Measurements from ENCODE around the gene MPPED1.

MPPED1 gene

GRCh38 chr22:43506487-43506886, 94.7 kb downstream of the MPPED1 start:
- no peak overlapping the region for H2BK120ac ChIP-seq (ENCODE audit: low read depth, low read length)
- H4K8ac ChIP-seq (ENCODE audit: low read length), result no peak overlapping the region
- H2BK5ac ChIP-seq (ENCODE audit: low read depth, low read length, poor library complexity, severe bottlenecking), result no peak overlapping the region
- DNase-seq, result no peak
- no peaks in the 10 kb centered on the region for H3K79me1 ChIP-seq (replicated peaks; ENCODE audit: low read length, poor library complexity, severe bottlenecking)
- no peak overlapping the region for H3K27ac ChIP-seq (ENCODE audit: low read length, poor library complexity, severe bottlenecking)
- no peaks in the 10 kb centered on the region for H3K9me3 ChIP-seq (ENCODE audit: control insufficient read depth, low read length)
- H2BK12ac ChIP-seq (ENCODE audit: low read length in 2 of 2), result no peak overlapping the region
- H3K4ac ChIP-seq (ENCODE audit: low read depth in 1 of 2, low read length in 2 of 2), result no peak overlapping the region
- no peaks in the 10 kb centered on the region for H3K36me3 ChIP-seq (ENCODE audit: control insufficient read depth in 1 of 2, insufficient read depth in 2 of 2, low read depth in 1 of 2, low read length in 2 of 2)
- H2BK15ac ChIP-seq (ENCODE audit: low read depth, poor library complexity, severe bottlenecking), result no peak overlapping the region
- WGBS, result 83% methylated on average over 11 of the region's 12 CpGs
- H3K4me1 ChIP-seq (ENCODE audit: control insufficient read depth, insufficient read depth, low read depth, low read length), result no peaks in the 10 kb centered on the region
- H3K18ac ChIP-seq (ENCODE audit: low read depth in 1 of 2, low read length in 2 of 2), result no peak overlapping the region
- no peaks in the 10 kb centered on the region for H3K27me3 ChIP-seq (ENCODE audit: control insufficient read depth in 1 of 2, insufficient read depth in 1 of 2, low read length in 2 of 2)
- no peak overlapping the region for H4K91ac ChIP-seq (ENCODE audit: low read length)
- no peak overlapping the region for H3K4me3 ChIP-seq (ENCODE audit: insufficient read depth in 1 of 2, low read depth in 1 of 2, low read length in 2 of 2)
- H3K23ac ChIP-seq (ENCODE audit: low read length in 2 of 2), result no peak overlapping the region
- no peak overlapping the region for H3K4me2 ChIP-seq (ENCODE audit: low read length, poor library complexity, severe bottlenecking)
- H3K9ac ChIP-seq (ENCODE audit: low read length), result no peak overlapping the region
- no peak overlapping the region for H3K14ac ChIP-seq (ENCODE audit: low read length in 2 of 2)
- H2AFZ ChIP-seq (ENCODE audit: low read depth, low read length), result no peak overlapping the region
- no peak overlapping the region for H2AK5ac ChIP-seq (ENCODE audit: low read length, severe bottlenecking)

GRCh38 chr22:43507235-43507634, 95.4 kb downstream of the MPPED1 start:
- Histone ChIP-seq H3K27me3 (ENCODE audit: control insufficient read depth in 1 of 2, insufficient read depth in 1 of 2, low read length in 2 of 2) (no peaks in the 10 kb centered on the region), H3K36me3 (ENCODE audit: control insufficient read depth in 1 of 2, insufficient read depth in 2 of 2, low read depth in 1 of 2, low read length in 2 of 2) (no peaks in the 10 kb centered on the region), H3K9me3 (ENCODE audit: control insufficient read depth, low read length) (no peaks in the 10 kb centered on the region), H3K4me2 (ENCODE audit: low read length, poor library complexity, severe bottlenecking) (no peak overlapping the region), H4K8ac (ENCODE audit: low read length) (no peak overlapping the region), H2AK5ac (ENCODE audit: low read length, severe bottlenecking) (no peak overlapping the region), H3K9ac (ENCODE audit: low read length) (no peak overlapping the region), H3K18ac (ENCODE audit: low read depth in 1 of 2, low read length in 2 of 2) (no peak overlapping the region), H3K23ac (ENCODE audit: low read length in 2 of 2) (no peak overlapping the region), H2BK12ac (ENCODE audit: low read length in 2 of 2) (no peak overlapping the region), H3K14ac (ENCODE audit: low read length in 2 of 2) (no peak overlapping the region), H3K4me1 (ENCODE audit: control insufficient read depth, insufficient read depth, low read depth, low read length) (no peaks in the 10 kb centered on the region), H2AFZ (ENCODE audit: low read depth, low read length) (no peak overlapping the region), H3K27ac (ENCODE audit: low read length, poor library complexity, severe bottlenecking) (no peak overlapping the region), H3K4me3 (ENCODE audit: insufficient read depth in 1 of 2, low read depth in 1 of 2, low read length in 2 of 2) (no peak overlapping the region), H4K91ac (ENCODE audit: low read length) (no peak overlapping the region), H2BK120ac (ENCODE audit: low read depth, low read length) (no peak overlapping the region), H2BK5ac (ENCODE audit: low read depth, low read length, poor library complexity, severe bottlenecking) (no peak overlapping the region), H2BK15ac (ENCODE audit: low read depth, poor library complexity, severe bottlenecking) (no peak overlapping the region), H3K79me1 (replicated peaks; ENCODE audit: low read length, poor library complexity, severe bottlenecking) (no peaks in the 10 kb centered on the region), H3K4ac (ENCODE audit: low read depth in 1 of 2, low read length in 2 of 2) (no peak overlapping the region)
- DNase-seq, result no peak
- WGBS, result 72% methylated on average over 7 of the region's 8 CpGs

GRCh38 chr22:43508489-43508888, 96.7 kb downstream of the MPPED1 start:
- Histone ChIP-seq H3K27ac (ENCODE audit: low read length, poor library complexity, severe bottlenecking) (no peak overlapping the region), H2BK12ac (ENCODE audit: low read length in 2 of 2) (no peak overlapping the region), H4K91ac (ENCODE audit: low read length) (no peak overlapping the region), H3K9ac (ENCODE audit: low read length) (no peak overlapping the region), H2BK5ac (ENCODE audit: low read depth, low read length, poor library complexity, severe bottlenecking) (no peak overlapping the region), H2AK5ac (ENCODE audit: low read length, severe bottlenecking) (no peak overlapping the region), H2AFZ (ENCODE audit: low read depth, low read length) (no peak overlapping the region), H3K4ac (ENCODE audit: low read depth in 1 of 2, low read length in 2 of 2) (no peak overlapping the region), H3K4me1 (ENCODE audit: control insufficient read depth, insufficient read depth, low read depth, low read length) (no peaks in the 10 kb centered on the region), H4K8ac (ENCODE audit: low read length) (no peak overlapping the region), H3K4me2 (ENCODE audit: low read length, poor library complexity, severe bottlenecking) (no peak overlapping the region), H3K14ac (ENCODE audit: low read length in 2 of 2) (no peak overlapping the region), H3K18ac (ENCODE audit: low read depth in 1 of 2, low read length in 2 of 2) (no peak overlapping the region), H3K9me3 (ENCODE audit: control insufficient read depth, low read length) (no peaks in the 10 kb centered on the region), H3K27me3 (ENCODE audit: control insufficient read depth in 1 of 2, insufficient read depth in 1 of 2, low read length in 2 of 2) (no peaks in the 10 kb centered on the region), H3K36me3 (ENCODE audit: control insufficient read depth in 1 of 2, insufficient read depth in 2 of 2, low read depth in 1 of 2, low read length in 2 of 2) (no peaks in the 10 kb centered on the region), H3K4me3 (ENCODE audit: insufficient read depth in 1 of 2, low read depth in 1 of 2, low read length in 2 of 2) (no peak overlapping the region), H3K23ac (ENCODE audit: low read length in 2 of 2) (no peak overlapping the region), H2BK15ac (ENCODE audit: low read depth, poor library complexity, severe bottlenecking) (no peak overlapping the region), H3K79me1 (replicated peaks; ENCODE audit: low read length, poor library complexity, severe bottlenecking) (no peaks in the 10 kb centered on the region), H2BK120ac (ENCODE audit: low read depth, low read length) (no peak overlapping the region)
- DNase-seq, result no peak

GRCh38 chr22:43509337-43509736, 97.5 kb downstream of the MPPED1 start:
- no peaks in the 10 kb centered on the region for H3K79me1 ChIP-seq (replicated peaks; ENCODE audit: low read length, poor library complexity, severe bottlenecking)
- no peak overlapping the region for H2BK15ac ChIP-seq (ENCODE audit: low read depth, poor library complexity, severe bottlenecking)
- no peak overlapping the region for H2BK12ac ChIP-seq (ENCODE audit: low read length in 2 of 2)
- no peak overlapping the region for H3K14ac ChIP-seq (ENCODE audit: low read length in 2 of 2)
- no peak overlapping the region for H3K4ac ChIP-seq (ENCODE audit: low read depth in 1 of 2, low read length in 2 of 2)
- no peak overlapping the region for H2BK5ac ChIP-seq (ENCODE audit: low read depth, low read length, poor library complexity, severe bottlenecking)
- no peak overlapping the region for H3K4me3 ChIP-seq (ENCODE audit: insufficient read depth in 1 of 2, low read depth in 1 of 2, low read length in 2 of 2)
- H4K91ac ChIP-seq (ENCODE audit: low read length), result no peak overlapping the region
- H3K27me3 ChIP-seq (ENCODE audit: control insufficient read depth in 1 of 2, insufficient read depth in 1 of 2, low read length in 2 of 2), result no peaks in the 10 kb centered on the region
- no peak overlapping the region for H3K27ac ChIP-seq (ENCODE audit: low read length, poor library complexity, severe bottlenecking)
- DNase-seq, result no peak
- no peak overlapping the region for H2AFZ ChIP-seq (ENCODE audit: low read depth, low read length)
- H3K36me3 ChIP-seq (ENCODE audit: control insufficient read depth in 1 of 2, insufficient read depth in 2 of 2, low read depth in 1 of 2, low read length in 2 of 2), result no peaks in the 10 kb centered on the region
- H3K23ac ChIP-seq (ENCODE audit: low read length in 2 of 2), result no peak overlapping the region
- WGBS, result 70% methylated on average over 2 of the region's 2 CpGs
- H3K4me1 ChIP-seq (ENCODE audit: control insufficient read depth, insufficient read depth, low read depth, low read length), result no peaks in the 10 kb centered on the region
- no peak overlapping the region for H3K4me2 ChIP-seq (ENCODE audit: low read length, poor library complexity, severe bottlenecking)
- H2AK5ac ChIP-seq (ENCODE audit: low read length, severe bottlenecking), result no peak overlapping the region
- no peak overlapping the region for H3K18ac ChIP-seq (ENCODE audit: low read depth in 1 of 2, low read length in 2 of 2)
- H2BK120ac ChIP-seq (ENCODE audit: low read depth, low read length), result no peak overlapping the region
- H3K9me3 ChIP-seq (ENCODE audit: control insufficient read depth, low read length), result no peaks in the 10 kb centered on the region
- H4K8ac ChIP-seq (ENCODE audit: low read length), result no peak overlapping the region
- no peak overlapping the region for H3K9ac ChIP-seq (ENCODE audit: low read length)
